Endothelial cell of umbilical vein (primary cell): Measurements from ENCODE around the gene CELSR1.

Experiments
- CTCF ChIP-seq, 2 donors: IDR thresholded peaks; 1 replicate in 1 of 2; 2 replicates in 1 of 2; pipeline ENCODE4 v1.5.1; 2011; ENCODE audit warnings: low read length in 2 of 2, mild to moderate bottlenecking in 2 of 2, moderate library complexity in 2 of 2, control low read depth in 1 of 2, inconsistent platforms in 1 of 2, low read depth in 1 of 2; ENCODE audit not compliant: insufficient read depth in 1 of 2; ENCODE audit errors: extremely low read depth in 1 of 2
- EZH2 ChIP-seq: IDR thresholded peaks from 2 replicates; pipeline ENCODE4 v1.6.1; 2012; ENCODE audit warnings: borderline replicate concordance, low read depth, mild to moderate bottlenecking, moderate library complexity, low read length, inconsistent platforms; ENCODE audit not compliant: severe bottlenecking
- POLR2A ChIP-seq: IDR thresholded peaks from 2 replicates; pipeline ENCODE4 v1.6.1; 2012; ENCODE audit warnings: low read depth, mild to moderate bottlenecking, control low read depth, low read length

GRCh38 chr22:46424496-46424895, 112.9 kb downstream of the CELSR1 start:
- TF ChIP-seq CTCF (IDR thresholded peaks at IDR 0.05; ENCODE audit: extremely low read depth in 1 of 2, insufficient read depth in 1 of 2, low read depth in 1 of 2, low read length in 2 of 2) (no peak), POLR2A (no peak), EZH2 (no peak)
